Neural cell (in vitro differentiated cells): ENCODE results near the gene HIVEP1. TPM values are rescaled to one million over a fixed set of nuclear protein-coding genes. Genes with fewer than 3 reads are reported as not detected.

ENCODE experiments used
- H2AFZ ChIP-seq: fragments of 200-600, 300-800 bp; sonication (generic), shearing (Covaris generic); 2 replicates; pipeline ENCODE4 v1.6.0; 2014; ENCODE audit warnings: low read depth, mild to moderate bottlenecking, antibody characterized with exemption, low read length, moderate library complexity
- H3F3A ChIP-seq: fragments of 200-600 bp; shearing (Covaris generic); 2 replicates; pipeline ENCODE4 v1.6.1; 2016; ENCODE audit warnings: mild to moderate bottlenecking, moderate library complexity, mixed read lengths, antibody characterized with exemption, low read length; ENCODE audit not compliant: insufficient read depth, poor library complexity, severe bottlenecking
- H3K27ac ChIP-seq: fragments of 200-600, 300-800 bp; sonication (generic), shearing (Covaris generic); 2 replicates; pipeline ENCODE4 v1.5.1; 2014; ENCODE audit warnings: mild to moderate bottlenecking, low read length, moderate library complexity
- H3K27me3 ChIP-seq: fragments of 300-800, 200-600 bp; sonication (generic), shearing (Covaris generic); 2 replicates; pipeline ENCODE4 v1.6.0; 2014; ENCODE audit warnings: mild to moderate bottlenecking, low read depth, low read length, moderate library complexity; ENCODE audit not compliant: insufficient read depth
- H3K36me3 ChIP-seq: fragments of 300-800, 200-600 bp; sonication (generic), shearing (Covaris generic); 2 replicates; pipeline ENCODE4 v1.5.1; 2014; ENCODE audit warnings: mild to moderate bottlenecking, antibody characterized with exemption, low read length, moderate library complexity; ENCODE audit not compliant: insufficient read depth
- H3K4me2 ChIP-seq: fragments of 300-800, 200-600 bp; sonication (generic), shearing (Covaris generic); 2 replicates; pipeline ENCODE4 v1.6.0; 2014; ENCODE audit warnings: mild to moderate bottlenecking, low read length
- H3K4me3 ChIP-seq: fragments of 300-800, 200-600 bp; sonication (generic), shearing (Covaris generic); 2 replicates; pipeline ENCODE4 v1.5.1; 2014; ENCODE audit warnings: mild to moderate bottlenecking, low read length, moderate library complexity
- H3K79me2 ChIP-seq: fragments of 200-600 bp; shearing (Covaris generic); replicated peaks from 2 replicates; pipeline ENCODE4 v1.6.0; 2014; ENCODE audit warnings: mild to moderate bottlenecking, low read length, moderate library complexity; ENCODE audit not compliant: insufficient read depth
- H3K9ac ChIP-seq: fragments of 300-800, 200-600 bp; sonication (generic), shearing (Covaris generic); 2 replicates; pipeline ENCODE4 v1.6.1; 2016; ENCODE audit warnings: mild to moderate bottlenecking, low read length, mixed read lengths
- H3K9me2 ChIP-seq: fragments of 200-600 bp; shearing (Covaris generic); 2 replicates; pipeline ENCODE4 v1.6.1; 2016; ENCODE audit warnings: mild to moderate bottlenecking, low read length, mixed read lengths; ENCODE audit not compliant: insufficient read depth
- H3K9me3 ChIP-seq: fragments of 200-600, 300-800 bp; sonication (generic), shearing (Covaris generic); 2 replicates; pipeline ENCODE4 v1.6.1; 2016; ENCODE audit warnings: mild to moderate bottlenecking, mixed run types, low read length, moderate library complexity, mixed read lengths
- H4K20me1 ChIP-seq: fragments of 200-600 bp; shearing (Covaris generic); 2 replicates; pipeline ENCODE4 v1.6.1; 2016; ENCODE audit warnings: mild to moderate bottlenecking, mixed run types; ENCODE audit not compliant: insufficient read depth
- CTCF ChIP-seq: fragments of 450-650 bp; IDR thresholded peaks from 2 replicates; pipeline ENCODE4 v1.5.1; 2014; ENCODE audit warnings: antibody characterized with exemption, mild to moderate bottlenecking, moderate library complexity; ENCODE audit not compliant: poor library complexity, severe bottlenecking
- EP300 ChIP-seq: fragments of 450-650 bp; conservative IDR thresholded peaks from 2 replicates; pipeline ENCODE4 v1.6.1; 2014; ENCODE audit warnings: antibody characterized with exemption, mild to moderate bottlenecking, moderate library complexity; ENCODE audit not compliant: poor library complexity, severe bottlenecking
- EZH2 ChIP-seq: fragments of 200-600, 300-800 bp; shearing (Covaris generic), sonication (generic); IDR thresholded peaks from 2 replicates; pipeline ENCODE4 v1.6.1; 2014; ENCODE audit warnings: antibody characterized with exemption, low read length, borderline replicate concordance, mild to moderate bottlenecking; ENCODE audit not compliant: insufficient read depth, poor library complexity, severe bottlenecking
- MXI1 ChIP-seq: fragments of 450-650 bp; conservative IDR thresholded peaks from 2 replicates; pipeline ENCODE4 v1.6.1; 2014; ENCODE audit warnings: antibody characterized with exemption, mild to moderate bottlenecking; ENCODE audit not compliant: poor library complexity, severe bottlenecking
- POLR2AphosphoS5 ChIP-seq: IDR thresholded peaks from 2 replicates; pipeline ENCODE4 v1.6.1; 2012
- RAD21 ChIP-seq: fragments of 450-650 bp; conservative IDR thresholded peaks from 2 replicates; pipeline ENCODE4 v1.6.1; 2014; ENCODE audit warnings: antibody characterized with exemption, mild to moderate bottlenecking, moderate library complexity
- REST ChIP-seq: IDR thresholded peaks from 2 replicates; pipeline ENCODE4 v1.6.1; 2012; ENCODE audit warnings: borderline replicate concordance
- SMC3 ChIP-seq: fragments of 450-650 bp; conservative IDR thresholded peaks from 2 replicates; pipeline ENCODE4 v1.6.1; 2014; ENCODE audit warnings: antibody characterized with exemption, mild to moderate bottlenecking, moderate library complexity; ENCODE audit not compliant: poor library complexity
- TAF1 ChIP-seq: IDR thresholded peaks from 2 replicates; pipeline ENCODE4 v1.6.1; 2012; ENCODE audit warnings: low read depth
- polyA plus RNA-seq: library from polyadenylated mRNA; depleted of rRNA; stranded (reverse); fragments of >200 nt; gene quantifications from 2 replicates; pipeline ENCODE4 v1.2.3, GENCODE V29; 2014

The HIVEP1 gene
- polyA plus RNA-seq, 1 donor from 2014 or later, result 3.6 TPM

GRCh38 chr6:12190252-12190651 is 178.1 kb downstream of the HIVEP1 start:
- Histone ChIP-seq H3K79me2 (no peaks in the 10 kb centered on the region), H3K27me3 (no peaks in the 10 kb centered on the region), H4K20me1 (no peaks in the 10 kb centered on the region), H3K4me3 (no peak overlapping the region), H3K27ac (no peak overlapping the region), H3F3A (no peaks in the 10 kb centered on the region), H3K9me2 (no peaks in the 10 kb centered on the region), H2AFZ (no peak overlapping the region), H3K9me3 (no peaks in the 10 kb centered on the region), H3K9ac (no peak overlapping the region), H3K36me3 (no peaks in the 10 kb centered on the region), H3K4me2 (no peak overlapping the region)
- TF ChIP-seq MXI1 (no peak), TAF1 (no peak), SMC3 (no peak), REST (no peak), EZH2 (no peak), RAD21 (no peak), CTCF (no peak), POLR2AphosphoS5 (no peak), EP300 (no peak)

- Histone ChIP-seq H3K4me2 (no peak overlapping the region), H3K4me3 (no peak overlapping the region), H3K27me3 (no peaks in the 10 kb centered on the region), H3K36me3 (no peaks in the 10 kb centered on the region), H2AFZ (no peak overlapping the region), H3K9me2 (no peaks in the 10 kb centered on the region), H4K20me1 (no peaks in the 10 kb centered on the region), H3K27ac (no peak overlapping the region), H3K9ac (no peak overlapping the region), H3K79me2 (no peaks in the 10 kb centered on the region), H3K9me3 (no peaks in the 10 kb centered on the region), H3F3A (no peaks in the 10 kb centered on the region)
- TF ChIP-seq EP300, result no peak
- no peak for TF ChIP-seq CTCF
Observed at GRCh38 chr6:12196326-12196936, 184.3 kb downstream of the HIVEP1 start.
